CD4-positive, alpha-beta T cell treated with Interleukin-12 subunit alpha and Interleukin-12 subunit beta, for 1 hour (primary cell): ENCODE data around the gene CEPT1.

ENCODE experiments used
- DNase-seq: peaks from one replicate; pipeline ENCODE4 v3.0.0-alpha.2; 2020

CEPT1 gene

GRCh38 chr1:111193712-111194480, 53.9 kb downstream of the CEPT1 start:
- no peak for DNase-seq

- no peak for DNase-seq
Observed at GRCh38 chr1:111195002-111195684, 55.1 kb downstream of the CEPT1 start.

GRCh38 chr1:111196213-111196612, 56.2 kb downstream of the CEPT1 start:
- DNase-seq: no peak

GRCh38 chr1:111197598-111198284, 57.7 kb downstream of the CEPT1 start:
- peak; percentile 69 for DNase-seq

- no peak for DNase-seq
Observed at GRCh38 chr1:111198836-111199235, 58.8 kb downstream of the CEPT1 start.

GRCh38 chr1:111199329-111199728, 59.3 kb downstream of the CEPT1 start:
- DNase-seq: no peak

- DNase-seq: peak; percentile 54
Observed at GRCh38 chr1:111199881-111200801, 60.1 kb downstream of the CEPT1 start, which contains the start of gene DENND2D. DENND2D (minus strand) TSS chr1:111200646; CDS start chr1:111200459, 187 bp downstream.

- DNase-seq: no peak
Observed at GRCh38 chr1:111200802-111201161, 60.8 kb downstream of the CEPT1 start.

GRCh38 chr1:111201275-111202090, 61.5 kb downstream of the CEPT1 start:
- no peak for DNase-seq

- DNase-seq: no peak
Observed at GRCh38 chr1:111202366-111202706, 62.3 kb downstream of the CEPT1 start.

GRCh38 chr1:111202707-111203623, 62.9 kb downstream of the CEPT1 start:
- DNase-seq: no peak

GRCh38 chr1:111203681-111204200, 63.7 kb downstream of the CEPT1 start:
- peak; percentile 88 for DNase-seq

- peak; percentile 83 for DNase-seq
Observed at GRCh38 chr1:111204201-111204982, 64.4 kb downstream of the CEPT1 start.

- no peak for DNase-seq
Observed at GRCh38 chr1:111204983-111205713, 65.1 kb downstream of the CEPT1 start.

GRCh38 chr1:111205714-111206050, 65.7 kb downstream of the CEPT1 start:
- DNase-seq: no peak

- no peak for DNase-seq
Observed at GRCh38 chr1:111208921-111209320, 68.9 kb downstream of the CEPT1 start.

- no peak for DNase-seq
Observed at GRCh38 chr1:111209622-111210021, 69.6 kb downstream of the CEPT1 start.

- DNase-seq: no peak
Observed at GRCh38 chr1:111211921-111212320, 71.9 kb downstream of the CEPT1 start.
